H9 (cell line): Measurements from ENCODE around the gene EHBP1. TPM values are rescaled to one million over a fixed set of nuclear protein-coding genes. Genes with fewer than 3 reads are reported as not detected.
"Not testable (repeated sequence)": the region's sequence is repeated elsewhere in the genome, so short reads cannot be mapped to it uniquely, and the experiment has no call there.

Source experiments
- DNase-seq: peaks from one replicate; pipeline ENCODE4 v3.0.0-alpha.2; 2017
- H2AFZ ChIP-seq: one replicate; pipeline ENCODE4 v1.6.1; 2013; ENCODE audit warnings: mild to moderate bottlenecking, low read length, control low read depth, moderate library complexity
- H2AK5ac ChIP-seq: 2 replicates; pipeline ENCODE4 v1.6.1; 2013; ENCODE audit warnings: low read length, control low read depth, mixed read lengths; ENCODE audit not compliant: insufficient read length
- H2BK120ac ChIP-seq: one replicate; pipeline ENCODE4 v1.6.1; 2013; ENCODE audit warnings: low read depth, mild to moderate bottlenecking, low read length, control low read depth, inconsistent platforms; ENCODE audit not compliant: poor library complexity, severe bottlenecking
- H2BK12ac ChIP-seq: 2 replicates; pipeline ENCODE4 v1.6.1; 2013; ENCODE audit warnings: low read length, control low read depth, mixed read lengths, low read depth; ENCODE audit not compliant: insufficient read length
- H2BK15ac ChIP-seq: 2 replicates; pipeline ENCODE4 v1.6.1; 2013; ENCODE audit warnings: low read depth, low read length, control low read depth
- H2BK20ac ChIP-seq: one replicate; pipeline ENCODE4 v1.6.1; 2013; ENCODE audit warnings: low read depth, mild to moderate bottlenecking, low read length, control low read depth, inconsistent platforms; ENCODE audit not compliant: poor library complexity, severe bottlenecking
- H2BK5ac ChIP-seq: 2 replicates; pipeline ENCODE4 v1.6.1; 2013; ENCODE audit warnings: low read length, control low read depth, mixed read lengths; ENCODE audit not compliant: insufficient read length
- H3K14ac ChIP-seq: 2 replicates; pipeline ENCODE4 v1.6.1; 2013; ENCODE audit warnings: low read length, control low read depth; ENCODE audit not compliant: insufficient read depth
- H3K18ac ChIP-seq: 2 replicates; pipeline ENCODE4 v1.6.1; 2013; ENCODE audit warnings: low read depth, mild to moderate bottlenecking, mixed read lengths, low read length, control low read depth; ENCODE audit not compliant: insufficient read length
- H3K23ac ChIP-seq: 2 replicates; pipeline ENCODE4 v1.6.1; 2013; ENCODE audit warnings: low read length, control low read depth, mixed read lengths, low read depth; ENCODE audit not compliant: insufficient read length
- H3K23me2 ChIP-seq: 2 replicates; pipeline ENCODE4 v1.6.1; 2013; ENCODE audit warnings: low read depth, mild to moderate bottlenecking, mixed read lengths, low read length, control low read depth; ENCODE audit not compliant: insufficient read length, poor library complexity, severe bottlenecking
- H3K27ac ChIP-seq: 2 replicates; pipeline ENCODE4 v1.5.1; 2013; ENCODE audit warnings: low read length, control low read depth, mixed read lengths, low read depth; ENCODE audit not compliant: insufficient read length
- H3K27me3 ChIP-seq: 2 replicates; pipeline ENCODE4 v1.6.1; 2013; ENCODE audit warnings: low read length, control low read depth, inconsistent platforms; ENCODE audit not compliant: insufficient read depth
- H3K4ac ChIP-seq: 2 replicates; pipeline ENCODE4 v1.6.1; 2013; ENCODE audit warnings: low read depth, mild to moderate bottlenecking, control low read depth, inconsistent platforms, low read length, moderate library complexity
- H3K4me1 ChIP-seq: 2 replicates; pipeline ENCODE4 v1.6.1; 2013; ENCODE audit warnings: low read length, control low read depth, inconsistent platforms; ENCODE audit not compliant: insufficient read depth
- H3K4me2 ChIP-seq: 2 replicates; pipeline ENCODE4 v1.6.1; 2013; ENCODE audit warnings: low read length, control low read depth, mixed read lengths; ENCODE audit not compliant: insufficient read length, insufficient read depth
- H3K56ac ChIP-seq: 2 replicates; pipeline ENCODE4 v1.6.1; 2013; ENCODE audit warnings: low read depth, mild to moderate bottlenecking, mixed read lengths, low read length, control low read depth; ENCODE audit not compliant: insufficient read length
- H3K79me1 ChIP-seq: 2 replicates; pipeline ENCODE4 v1.6.1; 2013; ENCODE audit warnings: low read depth, mild to moderate bottlenecking, moderate library complexity, low read length, control low read depth, inconsistent platforms; ENCODE audit not compliant: insufficient read depth, poor library complexity, severe bottlenecking
- H3K79me2 ChIP-seq: 2 replicates; pipeline ENCODE4 v1.6.1; 2013; ENCODE audit warnings: low read length, control low read depth, inconsistent platforms; ENCODE audit not compliant: insufficient read depth
- H3K9ac ChIP-seq: 2 replicates; pipeline ENCODE4 v1.6.1; 2013; ENCODE audit warnings: low read length, control low read depth, mixed read lengths; ENCODE audit not compliant: insufficient read length; ENCODE audit errors: extremely low read depth
- H3K9me3 ChIP-seq: one replicate; pipeline ENCODE4 v1.6.1; 2013; ENCODE audit warnings: low read depth, low read length, inconsistent platforms; ENCODE audit not compliant: control insufficient read depth
- H3T11ph ChIP-seq: one replicate; pipeline ENCODE4 v1.6.1; 2013; ENCODE audit warnings: mild to moderate bottlenecking, low read length, control low read depth, inconsistent platforms
- H4K20me1 ChIP-seq: one replicate; pipeline ENCODE4 v1.6.1; 2013; ENCODE audit not compliant: control insufficient read depth, insufficient read length, insufficient read depth
- H4K5ac ChIP-seq: 2 replicates; pipeline ENCODE4 v1.6.1; 2013; ENCODE audit warnings: low read depth, mild to moderate bottlenecking, mixed read lengths, low read length, control low read depth; ENCODE audit not compliant: insufficient read length
- H4K8ac ChIP-seq: replicated peaks from 2 replicates; pipeline ENCODE4 v1.6.1; 2013; ENCODE audit warnings: low read length, control low read depth, mixed read lengths, low read depth; ENCODE audit not compliant: insufficient read length
- H4K91ac ChIP-seq: 2 replicates; pipeline ENCODE4 v1.6.1; 2013; ENCODE audit warnings: low read depth, mild to moderate bottlenecking, moderate library complexity, mixed read lengths, low read length, control low read depth; ENCODE audit not compliant: insufficient read length
- H3K27ac Mint-ChIP-seq, 3 experiments: 2 replicates in 2 of 3; 3 replicates in 1 of 3; pipeline ENCODE4 v1.8.0; 2020 to 2021; ENCODE audit warnings: mixed read lengths in 3 of 3, mild to moderate bottlenecking in 1 of 3, moderate library complexity in 1 of 3
- H3K27me3 Mint-ChIP-seq: 2 replicates; pipeline ENCODE4 v1.8.0; 2021; ENCODE audit warnings: low read depth, mild to moderate bottlenecking, moderate library complexity, mixed read lengths
- H3K36me3 Mint-ChIP-seq, 3 experiments: 2 replicates in 2 of 3; 3 replicates in 1 of 3; pipeline ENCODE4 v1.8.0; 2020 to 2021; ENCODE audit warnings: low read depth in 3 of 3, mixed read lengths in 3 of 3; ENCODE audit not compliant: insufficient read depth in 1 of 3
- H3K4me1 Mint-ChIP-seq, 2 experiments: 2 replicates each; pipeline ENCODE4 v1.8.0; 2020; ENCODE audit warnings: mixed read lengths in 2 of 2
- H3K4me3 Mint-ChIP-seq, 2 experiments: 2 replicates in 1 of 2; 3 replicates in 1 of 2; pipeline ENCODE4 v1.8.0; 2020 to 2021; ENCODE audit warnings: mild to moderate bottlenecking in 2 of 2, mixed read lengths in 2 of 2, moderate library complexity in 1 of 2
- H3K9me3 Mint-ChIP-seq, 2 experiments: 2 replicates in 1 of 2; 3 replicates in 1 of 2; pipeline ENCODE4 v1.8.0; 2020; ENCODE audit warnings: mild to moderate bottlenecking in 2 of 2, mixed read lengths in 2 of 2, moderate library complexity in 1 of 2
- CTCF ChIP-seq: fragments of 200-600 bp; sonication (generic); conservative IDR thresholded peaks from 3 replicates; pipeline ENCODE4 v1.8.0; 2021; ENCODE audit warnings: antibody characterized with exemption, mild to moderate bottlenecking
- WGBS: extraction: QIAGEN DNeasy Blood & Tissue Kit; methylation state at CpG from one replicate; pipeline ENCODE4 v1.1.7; 2013; ENCODE audit warnings: missing lambda C conversion rate, low lambda C conversion rate, mixed read lengths; ENCODE audit not compliant: insufficient read length; ENCODE audit errors: extremely low coverage; 5-methylcytosine and 5-hydroxymethylcytosine counted together
- total RNA-seq: library from RNA; stranded (reverse); gene quantifications from 2 replicates; pipeline ENCODE4 v1.2.1, GENCODE V29; 2021

EHBP1 gene
- total RNA-seq, 1 experiment from 2014 or later = 35.6 TPM

- no peak overlapping the region for H3K18ac ChIP-seq
- H3K4ac ChIP-seq = no peak overlapping the region
- H4K8ac ChIP-seq = no peak overlapping the region
- H4K91ac ChIP-seq = no peak overlapping the region
- no peak overlapping the region for H4K5ac ChIP-seq
- H2AFZ ChIP-seq = no peak overlapping the region
- H2BK15ac ChIP-seq = no peak overlapping the region
- no peak overlapping the region for H2BK120ac ChIP-seq
- Mint-ChIP-seq H3K9me3 (no peaks in the 10 kb centered on the region), H3K36me3 (peaks cover 10 to 18% (median 15%) of the 10 kb centered on the region in 3 experiments), H3K27me3 (no peaks in the 10 kb centered on the region), H3K4me1 (peaks cover 14% of the 10 kb centered on the region in 2 experiments), H3K27ac (no peak overlapping the region), H3K4me3 (no peak overlapping the region)
- no peak overlapping the region for H3T11ph ChIP-seq
- peaks cover 13% of the 10 kb centered on the region; the same call in 1 of the 2 replicates for H3K79me2 ChIP-seq
- H3K23me2 ChIP-seq = no peaks in the 10 kb centered on the region
- no peak overlapping the region for H3K14ac ChIP-seq
- no peaks in the 10 kb centered on the region; the same call in 1 of the 2 replicates for H3K4me1 ChIP-seq
- H3K56ac ChIP-seq = no peak overlapping the region
- H3K9ac ChIP-seq = no peak overlapping the region
- H3K9me3 ChIP-seq = no peaks in the 10 kb centered on the region
- peaks cover 6% of the 10 kb centered on the region for H3K79me1 ChIP-seq
- no peak overlapping the region for H2BK20ac ChIP-seq
- no peak overlapping the region for H2BK12ac ChIP-seq
- no peak for TF ChIP-seq CTCF
- H3K27me3 ChIP-seq = no peaks in the 10 kb centered on the region
- H3K27ac ChIP-seq = no peak overlapping the region
- no peak overlapping the region for H3K23ac ChIP-seq
- no peak for DNase-seq
- no peaks in the 10 kb centered on the region for H4K20me1 ChIP-seq
- no peak overlapping the region for H2AK5ac ChIP-seq
- no peak overlapping the region for H2BK5ac ChIP-seq
- H3K4me2 ChIP-seq = no peak overlapping the region
- no CpG with 5 or more reads among the region's 1 CpG for WGBS
Observed at GRCh38 chr2:62711832-62712494, 6.5 kb downstream of the EHBP1 start.

GRCh38 chr2:62713196-62713595 is 7.7 kb downstream of the EHBP1 start:
- not testable (repeated sequence) for H4K91ac ChIP-seq, H3K23ac ChIP-seq, H3K79me2 ChIP-seq, H3K27ac ChIP-seq, H3K4ac ChIP-seq, H3K18ac ChIP-seq, H3K9me3 Mint-ChIP-seq, H2BK20ac ChIP-seq, H2BK15ac ChIP-seq, H2AK5ac ChIP-seq, H2BK120ac ChIP-seq, H4K5ac ChIP-seq, H4K8ac ChIP-seq, H2AFZ ChIP-seq, H3K4me3 Mint-ChIP-seq, H3K9me3 ChIP-seq, H3K14ac ChIP-seq, H2BK5ac ChIP-seq, H3K27me3 Mint-ChIP-seq, H2BK12ac ChIP-seq, H3K79me1 ChIP-seq, H3K4me1 Mint-ChIP-seq, H3K9ac ChIP-seq, H4K20me1 ChIP-seq, H3K23me2 ChIP-seq, H3K56ac ChIP-seq, H3K4me1 ChIP-seq, H3T11ph ChIP-seq, H3K27me3 ChIP-seq, H3K4me2 ChIP-seq, DNase-seq
- peaks cover 10 to 18% (median 15%) of the 10 kb centered on the region in 3 experiments for H3K36me3 Mint-ChIP-seq
- 0 out of 7 replicates have a peak overlapping the region, but pooled peaks of 1 of the 3 experiments have one; percentile 40 for H3K27ac Mint-ChIP-seq
- WGBS = no CpG with 5 or more reads among the region's 3 CpGs
